Adrenal gland (tissue), 5 donors: Measurements from ENCODE around the gene TBL3.

Experiments
- CTCF ChIP-seq, 6 experiments: fragments of 450-650 bp in 4 of 6; fragments of 200-600 bp in 2 of 6; sonication (generic) in 1 of 6; IDR thresholded peaks; 1 replicate in 5 of 6; 2 replicates in 1 of 6; pipeline versions ENCODE4 v1.5.1 to v1.8.0; 2016 to 2021; ENCODE audit warnings: antibody characterized with exemption in 6 of 6, mild to moderate bottlenecking in 2 of 6, moderate library complexity in 1 of 6
- POLR2A ChIP-seq, 2 donors: fragments of 450-650 bp; IDR thresholded peaks; one replicate each; pipeline ENCODE4 v1.6.1; 2017; ENCODE audit warnings: antibody characterized with exemption in 2 of 2, mild to moderate bottlenecking in 2 of 2, moderate library complexity in 1 of 2
- donor health status: DM: no; HTN: no; CAD: no.

- TF ChIP-seq CTCF (IDR thresholded peaks at IDR 0.05) (no peak), POLR2A (IDR thresholded peaks at IDR 0.05) (no peak)
Measured at GRCh38 chr16:1966460-1966859, 5.4 kb upstream of the TBL3 start, which contains the start of gene RNF151.
